Colon (tissue), 2 donors: Measurements from ENCODE around the gene DDAH2.

Experiments used
- FAIRE-seq: peaks from 2 replicates; lab custom pipeline; 2012; peaks lifted over from hg19 to GRCh38; lab: Jason Lieb, UNC
- donor health status: control.
- donor health status: control.

The DDAH2 gene

DNA sequence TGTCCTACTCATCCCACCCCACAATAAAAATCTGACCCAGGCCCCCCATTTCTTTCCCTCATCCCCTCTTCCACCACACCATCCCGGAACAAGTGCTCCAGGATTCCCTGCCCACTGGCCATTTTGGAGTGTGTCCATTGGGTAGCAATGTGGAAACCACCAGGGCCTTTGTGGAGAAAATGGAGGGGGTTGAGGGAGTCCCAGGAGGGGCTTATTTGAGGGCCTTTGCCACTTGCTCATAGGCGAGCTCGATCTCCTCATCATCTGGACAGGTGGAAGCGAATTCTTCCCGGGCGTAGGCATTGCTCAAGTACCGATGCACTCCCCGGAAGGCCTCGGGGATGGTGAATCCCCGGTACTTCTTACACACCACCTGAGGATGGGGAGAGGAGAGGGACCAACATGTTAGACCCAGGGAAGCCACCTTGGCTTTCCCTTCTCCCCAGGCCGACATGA is 1.6 kb upstream of the DDAH2 start:
- FAIRE-seq, result no peak

DNA sequence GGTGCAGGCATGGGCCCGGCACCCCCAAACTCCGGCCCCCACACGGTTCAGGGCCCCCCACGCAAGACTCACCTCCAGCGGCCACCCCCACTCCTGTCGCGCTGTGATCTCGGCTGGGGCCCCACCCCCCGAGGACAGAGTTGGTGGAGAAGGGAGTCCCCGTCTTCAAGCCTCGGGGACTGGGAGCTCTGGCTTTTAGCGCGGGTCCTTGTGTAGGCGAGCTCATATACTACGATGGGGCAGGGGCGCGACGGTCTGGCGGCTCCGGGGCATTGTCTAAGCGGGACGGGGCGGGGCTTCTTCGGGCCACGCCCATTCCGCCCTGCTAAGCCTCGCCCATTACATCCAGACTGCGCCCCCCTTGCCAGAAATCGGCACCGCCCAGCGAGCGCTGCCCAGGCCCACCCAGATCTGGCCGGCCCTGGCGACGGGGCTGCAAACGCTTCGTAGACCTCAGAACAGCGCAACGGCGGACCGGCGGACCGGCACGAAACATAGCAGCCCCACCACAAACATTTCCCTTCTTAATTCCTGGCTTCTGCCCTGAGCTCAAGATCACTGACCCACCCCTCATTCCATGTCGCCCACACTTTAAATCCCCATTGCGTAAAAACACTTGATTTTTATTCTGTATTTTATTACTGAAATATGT is 1.0 kb upstream of the DDAH2 start:
- no peak for FAIRE-seq

DNA sequence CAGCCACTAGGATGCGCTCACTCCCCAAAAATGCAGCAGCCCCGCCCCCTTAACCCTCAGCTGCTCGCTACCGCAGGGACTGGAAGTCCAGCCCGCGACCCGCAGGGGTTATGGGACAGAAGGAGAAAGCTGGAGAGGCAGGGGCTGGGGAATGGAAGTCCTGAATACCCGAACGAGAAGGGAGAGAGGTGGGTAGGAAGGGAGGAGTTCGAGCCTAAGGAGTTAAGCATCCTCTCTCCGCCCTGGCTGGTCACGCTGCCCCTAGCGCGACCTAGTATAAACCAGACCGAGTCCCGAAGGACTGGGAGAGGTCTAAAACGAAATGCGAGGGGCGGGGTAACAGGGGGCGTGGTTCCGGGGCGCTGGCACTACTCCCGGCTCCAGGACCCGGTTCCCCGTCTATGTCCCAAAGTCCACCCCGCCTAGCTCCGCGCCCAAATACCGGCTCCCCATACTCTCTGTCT is 448 bp upstream of the DDAH2 start:
- FAIRE-seq, result no peak

DNA sequence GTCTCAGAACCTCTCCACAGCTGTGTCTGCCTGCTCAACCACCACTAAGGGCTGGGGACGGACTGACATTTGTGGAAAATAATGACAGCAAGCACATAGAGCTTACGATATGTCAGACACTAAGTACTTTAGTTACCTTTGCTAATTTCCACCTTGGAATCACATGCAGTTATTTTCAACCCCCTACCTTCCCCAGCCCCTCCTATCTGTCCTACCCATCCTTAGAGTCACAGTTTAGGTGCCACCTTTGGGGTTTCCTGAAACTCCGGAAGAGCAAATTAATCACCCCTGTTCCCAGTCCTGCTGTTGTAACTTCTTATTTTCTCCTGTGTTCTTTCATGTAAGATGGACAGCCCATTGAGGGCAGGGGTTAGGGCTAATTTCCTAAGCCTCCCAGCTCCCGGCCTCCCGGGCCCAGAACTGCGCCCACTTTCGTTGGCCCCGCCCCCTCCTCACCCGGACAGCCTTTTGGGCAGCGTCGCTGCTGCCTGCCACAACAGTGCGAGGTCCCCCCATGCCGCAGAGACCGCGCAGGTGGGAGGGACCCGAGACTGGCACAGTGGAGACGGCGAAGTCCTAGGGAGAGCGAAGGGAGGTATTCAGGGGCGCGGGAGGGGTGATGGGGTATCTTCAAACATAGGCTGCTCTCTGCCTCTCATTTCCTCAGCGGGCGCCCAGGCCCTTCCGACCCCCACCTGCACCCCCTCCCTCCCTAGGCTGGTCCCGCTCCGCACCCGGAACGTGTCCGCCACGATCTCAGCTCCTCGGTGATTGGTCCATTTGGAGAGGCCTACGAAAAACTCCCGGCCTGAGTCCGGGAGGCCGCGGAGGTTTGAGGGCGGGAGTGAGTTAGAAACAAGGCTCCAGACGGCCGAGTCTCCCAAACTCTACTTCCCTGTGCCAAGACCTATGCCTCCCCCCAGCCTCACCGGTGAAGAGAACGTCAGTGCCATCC is 1.1 kb downstream of the DDAH2 start:
- FAIRE-seq, result no peak

DNA sequence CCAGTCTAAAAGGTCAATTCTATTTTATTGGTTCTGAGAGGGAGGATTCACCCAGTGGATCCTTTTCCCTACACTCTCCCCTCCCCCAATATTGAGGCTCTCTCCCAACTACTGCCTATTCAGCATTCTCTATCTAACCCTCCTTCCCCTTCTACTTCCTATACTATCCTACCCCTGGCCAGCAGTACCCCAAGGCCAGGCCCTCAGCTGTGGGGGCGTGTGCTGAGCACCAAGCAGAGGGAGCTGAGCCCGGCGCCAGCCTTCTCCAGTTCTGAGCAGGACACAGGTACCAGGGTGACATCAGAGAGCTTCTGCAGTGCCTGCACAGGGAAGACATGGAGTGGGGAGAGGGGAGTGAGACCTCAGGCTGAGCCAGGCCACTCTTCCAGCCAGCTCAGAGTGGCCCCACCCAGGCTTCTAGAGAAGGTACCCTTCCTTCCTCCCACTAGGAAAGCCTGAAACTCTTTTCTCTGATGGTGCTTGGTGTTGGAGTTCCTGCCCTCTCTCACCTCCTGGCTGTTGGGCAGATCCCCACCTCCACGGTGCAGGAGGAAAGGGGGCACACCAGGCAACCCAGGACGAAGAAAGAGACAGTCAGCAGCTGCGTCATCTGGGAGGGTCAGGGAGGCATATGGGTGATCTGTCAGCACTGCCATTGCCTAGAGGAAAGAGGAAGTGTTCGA is 1.9 kb downstream of the DDAH2 start:
- FAIRE-seq, result no peak

DNA sequence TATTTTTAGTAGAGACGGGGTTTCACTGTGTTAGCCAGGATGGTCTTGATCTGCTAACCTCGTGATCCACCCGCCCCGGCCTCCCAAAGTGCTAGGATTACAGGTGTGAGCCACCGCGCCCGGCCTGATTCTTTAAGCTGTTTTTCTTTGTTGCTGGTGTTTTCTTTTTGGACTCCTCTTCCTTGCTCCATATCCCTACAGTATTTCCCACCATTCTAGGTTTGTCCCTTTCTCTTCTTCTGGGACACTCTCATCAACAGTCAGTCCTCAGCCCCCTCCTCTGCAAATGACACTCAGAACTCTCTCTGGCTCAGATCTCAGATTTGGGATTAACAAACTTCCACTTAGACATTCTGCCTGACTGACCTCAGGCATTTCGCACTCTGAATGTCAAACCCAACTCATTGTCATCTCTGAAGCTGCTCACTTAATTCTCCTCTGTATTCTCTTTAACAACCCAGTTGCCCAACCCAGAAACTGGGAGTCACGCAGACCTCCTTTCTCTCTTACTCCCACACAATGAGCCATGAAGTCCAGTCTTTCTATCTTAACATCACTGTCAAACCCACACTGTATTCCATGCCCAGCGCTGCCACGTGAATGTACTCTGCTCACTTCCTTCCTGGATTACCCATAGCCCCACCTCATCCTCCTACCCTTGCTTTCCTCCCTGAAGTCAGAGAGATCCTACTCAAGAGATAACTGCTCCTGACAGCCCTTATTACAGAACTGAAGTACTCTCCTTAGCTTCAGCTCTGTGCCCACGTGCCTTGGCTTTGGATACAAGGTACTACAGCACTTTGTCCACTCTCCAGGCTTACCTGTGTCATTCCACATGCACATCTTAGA is 3.4 kb downstream of the DDAH2 start:
- FAIRE-seq, result no peak

DNA sequence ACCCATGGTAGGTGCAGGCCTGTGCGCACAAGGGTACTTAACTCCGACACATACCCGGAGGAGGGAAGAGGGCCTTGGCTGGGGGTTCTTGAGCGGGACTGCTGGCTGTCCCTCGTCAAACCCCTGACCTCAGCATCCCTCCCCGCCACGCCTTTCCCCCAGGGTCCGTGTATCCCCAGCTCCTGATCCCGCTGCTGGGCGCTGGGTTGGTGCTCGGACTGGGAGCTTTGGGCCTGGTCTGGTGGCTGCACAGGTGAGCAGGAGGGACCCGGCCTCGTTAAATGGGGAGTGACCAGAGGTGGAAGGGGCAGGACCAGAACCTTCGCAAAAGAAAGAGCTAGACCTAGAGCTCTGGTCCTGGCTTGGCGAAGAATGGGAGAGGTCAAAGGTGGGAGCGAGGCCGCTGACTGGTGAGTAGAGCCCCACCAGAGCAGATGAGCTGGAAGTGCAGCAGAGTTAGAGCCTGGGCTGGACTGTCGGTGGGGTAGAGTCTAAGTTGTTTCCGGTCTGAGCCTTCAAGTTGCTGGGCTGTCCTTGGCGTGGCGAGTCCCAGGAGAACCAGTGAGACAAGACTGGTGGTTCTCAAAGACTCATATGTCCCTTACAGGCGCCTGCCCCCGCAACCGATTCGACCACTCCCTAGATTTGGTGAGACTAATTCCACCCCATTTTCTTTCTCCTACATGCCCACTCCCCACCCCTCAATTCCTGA is 5.0 kb downstream of the DDAH2 start:
- no peak for FAIRE-seq

DNA sequence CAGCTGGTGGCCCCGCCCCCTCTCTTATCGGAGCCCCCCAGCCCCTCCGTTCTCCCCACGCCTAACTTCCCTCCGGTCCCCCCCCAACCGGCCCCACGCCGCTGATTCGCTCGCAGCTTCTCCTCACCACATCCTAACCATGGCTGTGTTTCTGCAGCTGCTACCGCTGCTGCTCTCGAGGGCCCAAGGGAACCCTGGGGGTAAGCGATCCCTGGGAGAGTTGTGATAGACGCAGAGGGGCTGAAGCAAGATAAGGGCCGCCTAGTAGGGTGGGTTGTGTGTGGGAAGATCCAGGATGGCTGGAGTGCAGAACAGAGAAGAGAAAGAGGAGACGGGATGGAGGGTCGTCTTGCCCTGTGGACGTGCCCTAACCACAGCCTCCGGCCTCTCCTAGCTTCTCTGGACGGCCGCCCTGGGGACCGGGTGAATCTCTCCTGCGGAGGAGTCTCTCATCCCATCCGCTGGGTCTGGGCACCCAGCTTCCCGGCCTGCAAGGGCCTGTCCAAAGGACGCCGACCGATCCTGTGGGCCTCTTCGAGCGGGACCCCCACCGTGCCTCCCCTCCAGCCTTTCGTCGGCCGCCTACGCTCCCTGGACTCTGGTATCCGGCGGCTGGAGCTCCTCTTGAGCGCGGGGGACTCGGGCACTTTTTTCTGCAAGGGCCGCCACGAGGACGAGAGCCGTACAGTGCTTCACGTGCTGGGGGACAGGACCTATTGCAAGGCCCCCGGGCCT is 5.7 kb downstream of the DDAH2 start, which contains the start of gene MPIG6B:
Gene MPIG6B, plus strand, starts transcription at position 129 of the 735 bp plus-strand sequence. Its CDS starts 11 bp downstream, at position 140.
- no peak for FAIRE-seq

DNA sequence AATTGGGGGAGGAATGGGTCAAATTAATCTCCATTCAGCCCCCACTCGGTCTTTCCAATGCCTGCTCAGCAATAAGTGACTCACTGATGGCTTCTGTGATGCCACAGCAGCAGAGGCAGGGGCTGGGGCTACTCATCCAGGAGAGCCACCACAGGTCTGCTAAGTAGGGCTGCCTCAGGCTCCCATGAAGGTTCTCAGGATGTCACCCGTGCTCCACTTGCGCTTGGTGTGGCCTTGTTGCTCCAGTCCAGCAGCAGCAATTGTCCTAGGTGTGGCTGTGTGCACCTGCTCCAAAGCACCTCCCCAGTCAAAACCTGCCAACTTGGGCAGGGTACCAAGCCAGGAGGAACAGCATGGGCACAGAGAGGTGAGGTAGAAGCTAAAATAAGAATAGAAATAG is 6.9 kb downstream of the DDAH2 start:
- FAIRE-seq, result no peak

DNA sequence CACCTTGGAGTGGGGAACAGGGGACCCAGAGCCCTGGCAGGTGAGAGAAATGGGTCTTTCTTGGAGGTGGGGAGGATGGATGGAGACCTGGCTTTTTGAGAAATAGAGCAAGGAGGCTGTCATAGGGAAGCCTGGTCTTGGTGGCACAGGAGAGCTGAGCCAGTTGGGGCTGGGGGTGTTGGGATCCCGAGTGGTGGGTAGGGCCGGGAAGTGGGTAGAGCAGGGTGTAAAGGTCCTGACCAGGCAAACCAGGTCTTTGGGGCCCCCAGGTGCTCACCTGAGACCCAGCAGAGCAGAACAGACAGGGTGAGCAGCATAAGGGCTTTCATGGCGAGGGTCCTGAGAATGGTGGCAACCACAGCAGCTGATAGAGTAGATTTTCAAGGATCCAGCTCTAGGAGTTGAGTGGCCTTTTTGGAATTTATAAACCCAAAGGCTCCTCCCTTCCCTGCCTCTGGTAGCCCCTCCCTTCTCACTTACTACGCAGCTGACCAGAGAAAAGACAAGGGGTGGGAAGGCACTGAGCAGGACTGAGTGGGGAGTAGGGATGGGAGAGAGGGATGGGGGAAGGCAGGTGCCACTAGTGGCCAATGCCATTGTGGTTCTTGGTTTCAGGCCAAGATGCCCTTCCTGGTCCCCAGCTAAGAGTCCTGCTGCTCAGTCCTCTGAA is 7.6 kb downstream of the DDAH2 start, which contains the start of gene LY6G6C:
Gene LY6G6C, minus strand, starts transcription at position 396 of the 670 bp plus-strand sequence. Its CDS starts 67 bp downstream, at position 329.
- FAIRE-seq, result no peak

DNA sequence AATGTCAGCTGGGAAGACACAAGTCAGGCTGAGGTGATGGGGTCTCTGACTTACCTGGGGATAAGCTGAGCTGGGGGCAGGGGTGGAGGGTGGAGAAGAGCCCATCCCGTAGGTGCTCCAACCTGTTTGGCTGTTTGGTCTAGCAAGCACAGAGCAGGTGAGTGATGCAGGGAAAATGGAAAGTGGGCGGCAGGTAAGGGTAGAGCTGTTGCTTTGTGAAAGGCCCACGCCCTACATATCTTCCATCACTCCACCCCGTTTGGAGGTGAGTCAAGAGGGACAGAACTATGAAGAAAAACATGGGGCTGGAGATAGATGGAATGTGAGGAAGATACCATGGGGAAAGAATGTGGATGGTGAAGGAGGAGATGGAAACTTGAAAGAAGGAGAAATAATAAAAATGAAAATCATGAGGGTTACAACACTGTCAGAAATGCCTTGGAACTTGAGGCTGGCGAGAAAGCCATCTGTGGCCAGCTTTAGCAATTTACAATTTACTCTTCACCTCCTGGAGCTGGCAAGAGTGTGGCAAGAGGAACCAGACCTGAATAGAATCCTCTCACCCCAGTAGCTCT is 8.8 kb downstream of the DDAH2 start:
- no peak for FAIRE-seq

DNA sequence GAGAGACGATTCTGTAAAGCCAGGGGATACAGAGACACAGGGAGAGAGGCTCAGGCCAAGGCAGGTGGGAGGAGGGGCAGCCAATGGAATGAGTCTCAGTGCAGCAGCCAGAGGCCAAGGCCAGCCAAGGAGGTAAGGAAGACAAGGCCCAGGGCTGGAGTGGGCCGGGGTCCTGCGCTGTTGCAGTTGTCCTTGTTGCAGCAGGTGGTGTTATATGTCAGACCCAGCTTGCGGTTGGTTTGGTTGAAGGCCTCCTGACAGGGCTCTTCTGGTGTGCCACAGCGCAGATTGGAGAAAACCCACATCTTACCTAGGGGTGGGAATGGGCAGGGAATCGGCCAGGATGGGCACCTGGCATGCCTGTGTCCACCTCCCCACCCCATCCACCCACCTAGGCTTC is 10.1 kb downstream of the DDAH2 start:
- no peak for FAIRE-seq

DNA sequence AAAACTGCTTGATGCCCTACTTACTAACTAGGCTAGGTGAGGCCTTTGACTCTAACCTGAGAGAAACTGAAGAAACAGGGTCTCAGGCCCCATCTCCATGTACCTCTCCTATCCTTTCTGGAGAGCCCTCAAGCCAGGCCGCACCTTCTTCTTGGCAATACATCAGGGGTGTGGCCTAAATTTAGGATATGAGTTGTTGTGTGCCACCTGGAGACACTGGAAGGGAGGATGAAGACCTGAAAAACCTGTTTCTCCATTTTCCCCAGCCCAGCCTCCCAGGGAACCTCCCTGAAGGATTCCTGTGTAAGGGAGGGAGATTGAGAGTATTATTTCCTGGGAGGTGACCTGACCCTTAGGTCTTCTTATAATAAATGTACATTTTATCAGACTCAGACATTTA is 10.8 kb downstream of the DDAH2 start:
- FAIRE-seq, result no peak

DNA sequence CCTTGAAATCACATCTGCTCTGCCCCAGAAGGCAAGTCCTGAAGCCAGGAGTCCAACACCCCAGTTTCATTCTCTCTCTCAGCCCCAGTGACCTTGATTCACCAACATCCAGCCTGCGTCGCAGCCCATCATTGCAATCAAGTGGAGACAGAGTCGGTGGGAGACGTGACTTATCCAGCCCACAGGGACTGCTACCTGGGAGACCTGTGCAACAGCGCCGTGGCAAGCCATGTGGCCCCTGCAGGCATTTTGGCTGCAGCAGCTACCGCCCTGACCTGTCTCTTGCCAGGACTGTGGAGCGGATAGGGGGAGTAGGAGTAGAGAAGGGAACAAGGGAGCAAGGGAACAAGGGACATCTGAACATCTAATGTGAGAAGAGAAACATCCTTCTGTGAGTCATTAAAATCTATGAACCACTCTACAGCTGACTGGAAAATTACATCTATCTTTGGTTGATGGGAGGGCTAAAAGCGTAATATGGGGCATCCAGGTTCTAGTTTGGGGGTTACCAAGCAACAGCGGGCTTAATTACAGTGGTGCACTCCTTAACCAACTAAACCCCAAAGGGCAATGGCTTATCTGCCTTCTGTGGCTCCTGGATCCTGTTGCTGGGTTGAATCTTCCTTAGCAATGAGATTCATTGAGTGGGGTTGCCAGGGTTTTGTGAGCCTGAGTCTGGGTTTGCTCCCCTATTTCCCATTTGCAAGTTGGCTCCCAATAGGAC is 11.4 kb downstream of the DDAH2 start:
- FAIRE-seq, result no peak

DNA sequence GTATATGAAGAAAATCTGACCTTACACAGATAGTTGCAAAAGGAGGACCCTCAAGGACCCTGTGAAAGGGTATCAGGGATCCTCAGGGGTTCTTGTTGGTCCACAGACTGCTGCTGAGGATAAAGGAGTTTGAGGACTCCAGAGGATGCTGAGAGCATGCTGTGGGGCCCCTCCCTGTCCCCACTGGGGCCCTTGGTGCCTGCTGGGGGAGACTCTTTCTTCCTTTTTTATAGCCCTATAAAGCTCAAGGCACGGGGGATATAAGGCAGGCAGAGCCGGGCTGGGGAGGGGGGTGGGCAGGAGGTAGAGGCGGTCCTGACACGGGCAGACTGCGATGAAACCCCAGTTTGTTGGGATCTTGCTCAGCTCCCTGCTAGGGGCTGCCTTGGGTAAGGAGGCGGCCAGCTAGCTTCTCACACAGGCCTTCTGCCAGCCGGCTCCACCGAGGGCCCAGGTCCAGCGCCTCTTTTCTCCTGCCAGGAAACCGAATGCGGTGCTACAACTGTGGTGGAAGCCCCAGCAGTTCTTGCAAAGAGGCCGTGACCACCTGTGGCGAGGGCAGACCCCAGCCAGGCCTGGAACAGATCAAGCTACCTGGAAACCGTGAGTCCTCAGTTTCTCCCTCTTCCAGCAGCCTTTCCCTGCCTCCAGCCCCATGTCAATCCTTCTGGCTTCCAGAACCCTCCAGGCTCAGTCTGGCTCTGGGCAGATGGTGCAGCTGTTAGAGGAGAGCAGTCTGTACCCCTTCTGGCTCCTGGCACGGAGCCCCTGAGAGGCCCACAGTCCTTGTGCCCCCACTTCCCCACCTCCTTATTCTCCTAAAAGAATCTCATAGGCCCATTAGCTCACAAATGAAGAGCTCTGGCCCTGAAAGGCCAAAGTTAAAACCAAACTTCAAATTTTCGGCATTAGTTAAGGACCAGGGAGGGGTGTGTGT is 13.8 kb downstream of the DDAH2 start, which contains the start of gene LY6G6D:
Gene LY6G6D, plus strand, starts transcription at position 327 of the 937 bp plus-strand sequence. Its CDS starts 8 bp downstream, at position 335.
- no peak for FAIRE-seq

DNA sequence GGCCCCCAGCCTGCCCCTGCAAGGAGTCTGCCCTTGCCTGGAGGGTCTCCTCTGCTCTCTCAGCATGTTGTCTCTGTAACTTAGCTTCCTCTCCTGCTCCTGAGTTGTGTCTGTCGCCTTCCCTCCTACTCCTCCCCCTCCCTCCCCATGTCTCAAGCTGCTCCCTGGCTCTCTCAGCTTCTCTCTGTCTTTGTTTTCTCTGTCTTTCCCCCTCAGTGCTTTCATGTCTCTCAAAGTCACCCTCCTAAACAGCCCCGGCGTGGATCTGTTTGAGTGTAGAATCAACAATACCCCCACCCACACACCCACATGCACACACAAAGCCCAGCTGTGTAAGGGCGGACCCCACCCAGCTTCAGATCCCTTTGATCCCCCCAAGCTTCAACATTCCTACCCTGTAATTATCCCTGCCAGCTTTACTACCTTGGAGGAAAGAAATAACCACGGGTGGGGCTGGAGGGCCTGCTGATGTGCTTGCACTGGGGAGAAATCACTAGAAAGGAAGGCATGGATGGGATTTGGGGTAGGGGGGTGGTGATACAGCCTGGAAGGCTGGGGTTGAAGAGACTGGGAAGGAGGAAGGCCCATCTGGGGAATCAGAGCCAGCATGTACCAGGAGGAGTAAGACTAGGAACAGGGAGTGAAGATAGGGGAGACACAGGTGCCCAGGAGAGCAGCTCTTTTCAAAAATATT is 15.0 kb downstream of the DDAH2 start:
- no peak for FAIRE-seq

DNA sequence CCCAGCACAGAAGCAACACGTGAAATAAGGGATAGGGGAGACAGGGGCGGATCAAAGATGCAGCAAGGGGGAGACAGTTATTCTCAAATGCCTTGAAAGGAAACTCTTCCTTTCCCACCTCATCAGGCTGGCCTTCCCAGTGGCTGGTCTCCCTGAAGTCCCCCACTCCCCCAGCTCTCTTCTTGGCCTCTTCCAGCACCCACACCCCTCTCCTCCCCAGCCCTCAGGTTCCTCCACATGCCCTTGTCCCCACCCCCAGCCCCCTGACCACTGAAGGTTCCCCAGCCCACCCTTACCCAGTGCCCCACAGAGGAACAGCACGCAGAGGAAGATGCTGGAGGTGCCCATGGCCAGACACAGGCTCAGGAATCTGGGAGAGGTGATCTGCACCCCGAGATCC is 15.6 kb downstream of the DDAH2 start:
- FAIRE-seq, result no peak
